K562 (cell line): ENCODE results near the gene VTA1. TPM values are rescaled to one million over a fixed set of nuclear protein-coding genes. Genes with fewer than 3 reads are reported as not detected.

Experiments used
- ATAC-seq: fragments of 200-7000 bp; cut with Tn5 transposase; 3 replicates; pipeline ENCODE4 v1.9.1; 2020; ENCODE audit warnings: moderate library complexity
- BruUV-seq: library from RNA; stranded (reverse); fragments of 400-500 nt; replicated peaks from 2 replicates; lab custom pipeline; 2021; lab: Mats Ljungman, UMichigan
- CTCF ChIA-PET: fragments of 300-600 bp; formaldehyde crosslinking; extraction: SDS; loops from one replicate; lab custom pipeline; 2021; ENCODE audit warnings: low intra/inter-chr PET ratio; lab: Yijun Ruan, JAX
- POLR2A ChIA-PET: fragments of 300-600, 350-650 bp; sonication (Branson Sonifier 250); formaldehyde crosslinking; extraction: SDS; loops from one replicate; lab custom pipeline; 2021; ENCODE audit warnings: antibody characterized with exemption, inconsistent platforms; lab: Yijun Ruan, JAX
- DNase-seq, 4 experiments: peaks; one replicate each; pipeline versions ENCODE4 v3.0.0 to v3.0.0-alpha.2; 2011 to 2018; ENCODE audit warnings: low spot score in 3 of 4, mixed read lengths in 3 of 4; ENCODE audit errors: extremely low read depth in 1 of 4
- FAIRE-seq: peaks from 2 replicates; lab custom pipeline; 2011; peaks lifted over from hg19 to GRCh38; lab: Jason Lieb, UNC
- H2AFZ ChIP-seq: 2 replicates; pipeline ENCODE4 v1.6.0; 2011; ENCODE audit warnings: low read depth, low read length, control low read depth, inconsistent platforms
- H3K27ac ChIP-seq: fragments of 200-600 bp; 3 replicates; pipeline ENCODE4 v1.8.0; 2011; ENCODE audit warnings: low read depth, mild to moderate bottlenecking, control low read depth, inconsistent platforms, low read length, moderate library complexity, mixed read lengths; ENCODE audit errors: extremely low read depth
- H3K27me3 ChIP-seq, 2 experiments: fragments of 300-600 bp in 1 of 2; 2 replicates in 1 of 2; 3 replicates in 1 of 2; pipeline versions ENCODE4 v1.6.0 to v1.8.0; 2011; ENCODE audit warnings: inconsistent platforms in 2 of 2, low read length in 2 of 2, mild to moderate bottlenecking in 1 of 2, mixed read lengths in 1 of 2, moderate library complexity in 1 of 2; ENCODE audit not compliant: control insufficient read depth in 2 of 2, insufficient read depth in 2 of 2
- H3K36me3 ChIP-seq: fragments of 300-600 bp; 3 replicates; pipeline ENCODE4 v1.8.0; 2011; ENCODE audit warnings: mild to moderate bottlenecking, low read length, inconsistent platforms; ENCODE audit not compliant: control insufficient read depth, insufficient read depth
- H3K4me1 ChIP-seq, 2 experiments: fragments of 200-600 bp in 1 of 2; replicated peaks in 1 of 2; 2 replicates in 1 of 2; 3 replicates in 1 of 2; pipeline versions ENCODE4 v1.5.1 to v1.8.0; 2011; ENCODE audit warnings: inconsistent platforms in 2 of 2, low read length in 2 of 2, mild to moderate bottlenecking in 1 of 2, mixed read lengths in 1 of 2, moderate library complexity in 1 of 2; ENCODE audit not compliant: control insufficient read depth in 2 of 2, insufficient read depth in 2 of 2
- H3K4me2 ChIP-seq: 2 replicates; pipeline ENCODE4 v1.6.1; 2011; ENCODE audit warnings: low read length, control low read depth, inconsistent platforms, mixed read lengths; ENCODE audit not compliant: insufficient read depth
- H3K4me3 ChIP-seq: fragments of 200-600 bp; sonication (generic), shearing (Covaris generic); 2 replicates; pipeline ENCODE4 v1.5.1; 2016; ENCODE audit warnings: control low read depth, inconsistent platforms
- H3K79me2 ChIP-seq: fragments of 200-600 bp; 3 replicates; pipeline ENCODE4 v1.8.0; 2011; ENCODE audit warnings: low read length, inconsistent platforms; ENCODE audit not compliant: control insufficient read depth, insufficient read depth
- H3K9ac ChIP-seq, 2 experiments: 2 replicates each; pipeline versions ENCODE4 v1.6.0 to v1.6.1; 2011; ENCODE audit warnings: low read depth in 2 of 2, low read length in 2 of 2, control low read depth in 1 of 2, inconsistent platforms in 1 of 2, mild to moderate bottlenecking in 1 of 2, mixed read lengths in 1 of 2; ENCODE audit not compliant: insufficient read depth in 1 of 2
- H3K9me1 ChIP-seq: one replicate; pipeline ENCODE4 v1.6.0; 2011; ENCODE audit warnings: inconsistent platforms, mild to moderate bottlenecking, low read length, moderate library complexity; ENCODE audit not compliant: control insufficient read depth, insufficient read depth
- H3K9me3 ChIP-seq: replicated peaks from 2 replicates; pipeline ENCODE4 v1.5.1; 2011; ENCODE audit warnings: low read depth, low read length, inconsistent platforms; ENCODE audit not compliant: control insufficient read depth, insufficient read depth
- H4K20me1 ChIP-seq: replicated peaks from 2 replicates; pipeline ENCODE4 v1.6.1; 2011; ENCODE audit warnings: low read length, inconsistent platforms, mixed read lengths; ENCODE audit not compliant: control insufficient read depth, insufficient read depth
- ARID1B ChIP-seq: fragments of 450-650 bp; IDR thresholded peaks from 2 replicates; pipeline ENCODE4 v1.6.1; 2016; ENCODE audit warnings: antibody characterized with exemption, mild to moderate bottlenecking, inconsistent platforms
- BRD4 ChIP-seq: fragments of 200-600 bp; sonication (generic); IDR thresholded peaks from 2 replicates; pipeline ENCODE4 v1.6.1; 2017; ENCODE audit warnings: inconsistent platforms
- BRF1 ChIP-seq: IDR thresholded peaks from 3 replicates; pipeline ENCODE4 v1.6.1; 2011; ENCODE audit warnings: borderline replicate concordance, mild to moderate bottlenecking; ENCODE audit not compliant: insufficient read length; ENCODE audit errors: extremely low read depth
- CREB1 ChIP-seq, 2 experiments: sonication (generic) in 1 of 2; formaldehyde crosslinking in 1 of 2; IDR thresholded peaks; 2 replicates each; pipeline versions ENCODE4 v1.6.1 to v1.8.0; 2012 to 2022; ENCODE audit warnings: inconsistent platforms in 1 of 2, mild to moderate bottlenecking in 1 of 2, missing genetic modification reagents in 1 of 2, moderate library complexity in 1 of 2
- CSDE1 ChIP-seq, 2 experiments: fragments of 450-650 bp; IDR thresholded peaks; 2 replicates each; pipeline ENCODE4 v1.6.1; 2016; ENCODE audit warnings: mild to moderate bottlenecking in 1 of 2
- GABPB2 ChIP-seq: fragments of 250-450 bp; sonication (Bioruptor Pico); conservative IDR thresholded peaks from 2 replicates; pipeline ENCODE4 v1.5.1; 2021; ENCODE audit warnings: mild to moderate bottlenecking
- JUN ChIP-seq, 2 experiments: sonication (generic) in 1 of 2; formaldehyde crosslinking in 1 of 2; IDR thresholded peaks; 2 replicates each; pipeline versions ENCODE4 v1.6.1 to v1.8.0; 2012 to 2022; ENCODE audit warnings: borderline replicate concordance in 2 of 2, mild to moderate bottlenecking in 2 of 2, improper control_type of control experiment in 1 of 2, low read depth in 1 of 2, low read length in 1 of 2, missing genetic modification reagents in 1 of 2
- MAX ChIP-seq: sonication (generic); formaldehyde crosslinking; IDR thresholded peaks from 2 replicates; pipeline ENCODE4 v1.9.0; 2022; ENCODE audit warnings: mild to moderate bottlenecking, missing genetic modification reagents
- NFIX ChIP-seq: fragments of 250-450 bp; sonication (Bioruptor Pico); IDR thresholded peaks from 2 replicates; pipeline ENCODE4 v1.4.0; 2020; ENCODE audit warnings: low read depth, mild to moderate bottlenecking, moderate library complexity
- NR1H2 ChIP-seq: sonication (generic); formaldehyde crosslinking; IDR thresholded peaks from 2 replicates; pipeline ENCODE4 v1.4.0; 2020; ENCODE audit warnings: mild to moderate bottlenecking, missing genetic modification reagents
- NR2F6 ChIP-seq: fragments of 450-650 bp; formaldehyde crosslinking; IDR thresholded peaks from 2 replicates; pipeline ENCODE4 v1.4.0; 2020; ENCODE audit warnings: mild to moderate bottlenecking
- POLR3A ChIP-seq: IDR thresholded peaks from 2 replicates; pipeline ENCODE4 v1.6.1; 2011; ENCODE audit warnings: borderline replicate concordance, mild to moderate bottlenecking, moderate library complexity; ENCODE audit not compliant: insufficient read length, insufficient read depth; ENCODE audit errors: extremely low read depth
- SAP30 ChIP-seq: fragments of 200-600 bp; sonication (generic); IDR thresholded peaks from 2 replicates; pipeline ENCODE4 v1.6.1; 2012; ENCODE audit warnings: borderline replicate concordance, low read depth, mild to moderate bottlenecking, moderate library complexity, low read length, control low read depth, inconsistent platforms; ENCODE audit not compliant: insufficient read depth, poor library complexity, severe bottlenecking
- ZBTB34 ChIP-seq: fragments of 250-450 bp; sonication (Bioruptor Pico); IDR thresholded peaks from 2 replicates; pipeline ENCODE4 v1.8.0; 2021; ENCODE audit warnings: mild to moderate bottlenecking, moderate library complexity
- ZNF518B ChIP-seq: fragments of 250-450 bp; sonication (Bioruptor Pico); IDR thresholded peaks from 2 replicates; pipeline ENCODE4 v1.5.0; 2021; ENCODE audit warnings: mild to moderate bottlenecking, moderate library complexity
- ZNF77 ChIP-seq: fragments of 250-450 bp; sonication (Bioruptor Pico); IDR thresholded peaks from 2 replicates; pipeline ENCODE4 v1.5.0; 2020
- in situ Hi-C: fragments of 300-500 bp; cut with MboI; formaldehyde crosslinking; loops from 4 replicates; pipeline ENCODE4 v1.15.0; 2018; ENCODE audit warnings: inconsistent platforms, mixed read lengths
- intact Hi-C: fragments of 100-400 bp; cut with micrococcal nuclease; formaldehyde crosslinking; loops from 2 replicates; pipeline ENCODE4 v1.14.2; 2022
- polyA plus RNA-seq, 8 experiments: library from polyadenylated mRNA; depleted of rRNA in 4 of 8; stranded (reverse) in 5 of 8; unstranded in 3 of 8; fragments of >200 nt; fragmentation: Nextera tagmentation in 2 of 8; fragmentation: Illumina TruSeq in 1 of 8; extraction: Ambion mirVana in 2 of 8; extraction: Trizol in 1 of 8; gene quantifications; 2 replicates each; pipeline versions ENCODE4 v1.2.1 to v1.2.3, GENCODE V29; 2011 to 2014; ENCODE audit warnings: inconsistent platforms in 1 of 8, missing spikeins in 1 of 8
- total RNA-seq, 7 experiments: library from RNA; depleted of rRNA in 6 of 7; stranded (reverse); fragments of >200 nt in 6 of 7; fragmentation: Illumina TruSeq in 2 of 7; extraction: Trizol in 2 of 7; gene quantifications; 2 replicates each; pipeline versions ENCODE4 v1.2.1 to v1.2.3, GENCODE V29; 2011 to 2021; ENCODE audit warnings: low replicate concordance in 1 of 7

The VTA1 gene
- total and polyA plus RNA-seq, 9 of the 15 experiments (the other 6 are each of a cell fraction or from before 2014, with no cell fraction given): 47.8 to 182 (median 84.6) TPM

- ChIA-PET POLR2A (no interaction called here), CTCF (no interaction called here)
- H3K9ac ChIP-seq: no peak overlapping the region
- no peak for FAIRE-seq
- TF ChIP-seq ZNF77 (CRISPR knock-in tag): no peak
- no peak for TF ChIP-seq ZBTB34 (CRISPR knock-in tag)
- no peak for TF ChIP-seq NFIX (CRISPR knock-in tag)
- TF ChIP-seq CREB1 (IDR thresholded peaks at IDR 0.05): no peak
- no peak for TF ChIP-seq CREB1 (CRISPR knock-in tag; IDR thresholded peaks at IDR 0.05)
- no peak for TF ChIP-seq NR2F6
- TF ChIP-seq ARID1B: no peak
- no peak for TF ChIP-seq NR1H2 (CRISPR knock-in tag)
- TF ChIP-seq BRF1: no peak
- no peak for TF ChIP-seq ZNF518B (CRISPR knock-in tag)
- no peak for TF ChIP-seq SAP30
- no peak for TF ChIP-seq GABPB2 (CRISPR knock-in tag)
- no peak for TF ChIP-seq JUN (IDR thresholded peaks at IDR 0.05; ENCODE audit: borderline replicate concordance, low read depth, low read length)
- TF ChIP-seq JUN (CRISPR knock-in tag; IDR thresholded peaks at IDR 0.05; ENCODE audit: borderline replicate concordance): no peak
- no peak for TF ChIP-seq MAX (CRISPR knock-in tag)
- TF ChIP-seq POLR3A: no peak
- TF ChIP-seq CSDE1 (IDR thresholded peaks at IDR 0.05): no peak
- TF ChIP-seq BRD4: no peak
- intact Hi-C loops: no loop called here
- BruUV-seq: no TSS peak
- no peak for ATAC-seq
- H3K27ac ChIP-seq: no peak overlapping the region
- in situ Hi-C loops: no loop called here
- no peaks in the 10 kb centered on the region for H3K9me3 ChIP-seq
- no peaks in the 10 kb centered on the region for H3K36me3 ChIP-seq
- H3K4me2 ChIP-seq: no peak overlapping the region
- H3K4me1 ChIP-seq: no peaks in the 10 kb centered on the region
- H3K4me3 ChIP-seq: no peak overlapping the region
- H3K9me1 ChIP-seq: no peaks in the 10 kb centered on the region
- DNase-seq: no peak
- no peak overlapping the region for H2AFZ ChIP-seq
- no peaks in the 10 kb centered on the region for H4K20me1 ChIP-seq
- H3K79me2 ChIP-seq: no peaks in the 10 kb centered on the region
- no peaks in the 10 kb centered on the region; a peak in 1 of 5 replicates for H3K27me3 ChIP-seq
These were observed 94.0 kb downstream of the VTA1 start for GRCh38 chr6:142241061-142241460.
